HEK293 (cell line): ENCODE data around the gene GPC2.

ENCODE experiments used
- YY1 ChIP-seq: fragments of 450-650 bp; formaldehyde crosslinking; IDR thresholded peaks from 2 replicates; pipeline ENCODE4 v1.5.1; 2018; ENCODE audit warnings: missing biosample characterization, missing genetic modification characterization
- ZNF776 ChIP-seq: fragments of 450-650 bp; formaldehyde crosslinking; IDR thresholded peaks from 2 replicates; pipeline ENCODE4 v1.5.0; 2017; ENCODE audit warnings: missing biosample characterization, missing genetic modification characterization, borderline replicate concordance
- TF ChIP-seq, protein P1 (sequence below): fragments of 450-650 bp; formaldehyde crosslinking; IDR thresholded peaks from 2 replicates; pipeline ENCODE4 v1.5.1; 2016; ENCODE audit warnings: missing biosample characterization, missing genetic modification characterization
- TF ChIP-seq, protein P2 (sequence below): sonication (generic); formaldehyde crosslinking; IDR thresholded peaks from 2 replicates; pipeline ENCODE4 v1.8.1; 2022; ENCODE audit warnings: mild to moderate bottlenecking, moderate library complexity, missing genetic modification reagents

DNA sequence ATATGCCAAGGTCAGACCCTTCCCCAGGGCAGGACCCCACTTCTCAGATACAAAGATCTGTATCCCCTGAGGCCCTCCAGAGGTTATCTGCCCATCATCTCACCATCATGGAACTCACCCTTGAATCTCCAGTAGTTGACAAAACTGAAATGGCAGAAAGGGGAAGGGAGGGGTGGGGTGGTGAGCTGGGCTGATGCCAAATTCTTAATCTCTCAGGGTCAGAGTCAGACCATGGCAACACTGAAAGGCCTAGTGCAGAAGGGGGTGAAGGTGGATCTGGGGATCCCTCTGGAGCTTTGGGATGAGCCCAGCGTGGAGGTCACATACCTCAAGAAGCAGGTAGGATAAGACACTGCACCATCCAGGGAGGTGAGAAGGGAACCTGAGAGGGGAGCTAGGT, 54.6 kb downstream of the GPC2 start:
- no peak for TF ChIP-seq YY1 (tag by site-specific recombination)
- TF ChIP-seq, protein P1, sequence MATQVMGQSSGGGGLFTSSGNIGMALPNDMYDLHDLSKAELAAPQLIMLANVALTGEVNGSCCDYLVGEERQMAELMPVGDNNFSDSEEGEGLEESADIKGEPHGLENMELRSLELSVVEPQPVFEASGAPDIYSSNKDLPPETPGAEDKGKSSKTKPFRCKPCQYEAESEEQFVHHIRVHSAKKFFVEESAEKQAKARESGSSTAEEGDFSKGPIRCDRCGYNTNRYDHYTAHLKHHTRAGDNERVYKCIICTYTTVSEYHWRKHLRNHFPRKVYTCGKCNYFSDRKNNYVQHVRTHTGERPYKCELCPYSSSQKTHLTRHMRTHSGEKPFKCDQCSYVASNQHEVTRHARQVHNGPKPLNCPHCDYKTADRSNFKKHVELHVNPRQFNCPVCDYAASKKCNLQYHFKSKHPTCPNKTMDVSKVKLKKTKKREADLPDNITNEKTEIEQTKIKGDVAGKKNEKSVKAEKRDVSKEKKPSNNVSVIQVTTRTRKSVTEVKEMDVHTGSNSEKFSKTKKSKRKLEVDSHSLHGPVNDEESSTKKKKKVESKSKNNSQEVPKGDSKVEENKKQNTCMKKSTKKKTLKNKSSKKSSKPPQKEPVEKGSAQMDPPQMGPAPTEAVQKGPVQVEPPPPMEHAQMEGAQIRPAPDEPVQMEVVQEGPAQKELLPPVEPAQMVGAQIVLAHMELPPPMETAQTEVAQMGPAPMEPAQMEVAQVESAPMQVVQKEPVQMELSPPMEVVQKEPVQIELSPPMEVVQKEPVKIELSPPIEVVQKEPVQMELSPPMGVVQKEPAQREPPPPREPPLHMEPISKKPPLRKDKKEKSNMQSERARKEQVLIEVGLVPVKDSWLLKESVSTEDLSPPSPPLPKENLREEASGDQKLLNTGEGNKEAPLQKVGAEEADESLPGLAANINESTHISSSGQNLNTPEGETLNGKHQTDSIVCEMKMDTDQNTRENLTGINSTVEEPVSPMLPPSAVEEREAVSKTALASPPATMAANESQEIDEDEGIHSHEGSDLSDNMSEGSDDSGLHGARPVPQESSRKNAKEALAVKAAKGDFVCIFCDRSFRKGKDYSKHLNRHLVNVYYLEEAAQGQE (tag by site-specific recombination), result no peak
- no peak for TF ChIP-seq ZNF776 (tag by site-specific recombination)
- TF ChIP-seq, protein P2, sequence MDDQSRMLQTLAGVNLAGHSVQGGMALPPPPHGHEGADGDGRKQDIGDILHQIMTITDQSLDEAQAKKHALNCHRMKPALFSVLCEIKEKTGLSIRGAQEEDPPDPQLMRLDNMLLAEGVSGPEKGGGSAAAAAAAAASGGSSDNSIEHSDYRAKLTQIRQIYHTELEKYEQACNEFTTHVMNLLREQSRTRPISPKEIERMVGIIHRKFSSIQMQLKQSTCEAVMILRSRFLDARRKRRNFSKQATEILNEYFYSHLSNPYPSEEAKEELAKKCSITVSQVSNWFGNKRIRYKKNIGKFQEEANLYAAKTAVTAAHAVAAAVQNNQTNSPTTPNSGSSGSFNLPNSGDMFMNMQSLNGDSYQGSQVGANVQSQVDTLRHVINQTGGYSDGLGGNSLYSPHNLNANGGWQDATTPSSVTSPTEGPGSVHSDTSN (CRISPR knock-in tag), result no peak
